ENCODE measurements around the gene LAMB2. TPM values are rescaled to one million over a fixed set of nuclear protein-coding genes. Genes with fewer than 3 reads are reported as not detected.

LAMB2 gene
- total and polyA plus RNA-seq, 10 of the 15 experiments (the other 5 are each of a cell fraction or from before 2014, with no cell fraction given), result 0.13 to 3.2 (median 0.64) TPM; not detected in 3

DNA sequence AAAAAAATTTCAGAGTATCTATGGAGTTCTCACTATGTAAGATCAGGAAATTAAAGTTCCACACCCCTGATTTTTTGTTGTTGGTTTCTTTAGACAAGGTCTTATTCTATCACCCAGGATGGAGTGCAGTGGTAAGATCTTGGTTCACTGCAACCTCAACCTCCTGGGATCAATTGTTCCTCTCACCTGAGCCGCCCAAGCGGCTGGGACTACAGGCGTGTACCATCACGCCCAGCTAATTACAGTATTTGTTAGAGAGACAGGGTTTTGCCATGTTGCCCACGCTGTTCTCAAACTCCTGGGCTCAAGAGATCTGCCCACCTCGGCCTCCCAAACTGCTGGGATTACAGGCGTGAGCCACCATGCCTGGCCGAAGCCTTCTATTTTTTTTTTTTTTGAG lies 51.4 kb downstream of the LAMB2 start (continued):
- TF ChIP-seq RFX5 (IDR thresholded peaks at IDR 0.05; ENCODE audit: low read depth, low read length), result no peak

DNA sequence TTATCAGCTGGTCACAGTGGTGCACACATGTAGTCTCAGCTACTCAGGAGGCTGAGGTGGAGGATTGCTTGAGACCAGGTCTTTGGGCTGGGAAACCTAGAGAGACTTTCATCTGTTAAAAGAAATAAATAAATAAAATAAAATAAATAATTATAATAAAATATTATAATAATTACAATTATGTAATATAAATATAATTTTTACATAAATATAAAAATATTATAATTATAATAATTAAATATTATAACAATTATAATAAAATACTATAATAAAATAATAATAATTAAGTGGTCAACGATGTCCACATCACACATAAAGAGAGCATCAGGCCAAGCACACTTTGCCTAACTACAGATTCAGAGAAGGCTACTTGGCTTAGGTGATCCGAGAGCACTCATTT lies 53.6 kb downstream of the LAMB2 start:
- CTCF ChIA-PET, result no interaction called here
- Histone ChIP-seq H3K79me2 (ENCODE audit: control insufficient read depth, insufficient read depth, low read length) (peaks cover 33% of the 10 kb centered on the region), H3K4me2 (ENCODE audit: control insufficient read depth, insufficient read depth) (no peak overlapping the region), H3K36me3 (ENCODE audit: control insufficient read depth in 2 of 2, insufficient read depth in 2 of 2, low read length in 1 of 2) (peaks cover 10 to 14% of the 10 kb centered on the region in 2 experiments; a peak in 3 of 4 replicates), H3K9me3 (replicated peaks; ENCODE audit: control insufficient read depth, insufficient read depth, low read length) (no peaks in the 10 kb centered on the region), H3K27ac (ENCODE audit: control insufficient read depth, insufficient read depth) (no peak overlapping the region), H3K9ac (ENCODE audit: control insufficient read depth, insufficient read depth, low read length) (no peak overlapping the region), H4K20me1 (ENCODE audit: control insufficient read depth, insufficient read depth) (no peaks in the 10 kb centered on the region), H3K4me1 (ENCODE audit: control insufficient read depth, insufficient read depth, low read length) (no peaks in the 10 kb centered on the region), H3K4me3 (no peak overlapping the region), H2AFZ (ENCODE audit: control insufficient read depth, low read depth, low read length) (no peak overlapping the region), H3K27me3 (replicated peaks in 1 of 2; ENCODE audit: control insufficient read depth in 2 of 2, insufficient read depth in 2 of 2, low read length in 1 of 2) (no peaks in the 10 kb centered on the region)
- RAD21 ChIA-PET (ENCODE audit: unreplicated experiment), result no interaction called here
- intact Hi-C loops (cut with micrococcal nuclease; ENCODE audit: unreplicated experiment), result no loop called here
- SMC1A ChIA-PET (ENCODE audit: uncharacterized antibody, unreplicated experiment), result no interaction called here
- ATAC-seq (no peak), FAIRE-seq (no peak), DNase-seq (ENCODE audit: low read depth, low spot score) (no peak)
- no TSS peak for BruUV-seq (replicated peaks)
- WGBS (ENCODE audit: insufficient coverage, insufficient replicate concordance, low lambda C conversion rate, missing lambda C conversion rate), result 100% methylated on average over 2 of the region's 2 CpGs
- POLR2A ChIA-PET, result interaction anchor here (0.6 to 0.7 kb wide), 2 partner anchors 42 to 1159 kb away, joined by 4 to 5 read pairs; no protein-coding TSS in a partner anchor
- in situ Hi-C loops (cut with MboI), result no loop called here
- TF ChIP-seq HDAC2 (IDR thresholded peaks at IDR 0.05) (no peak), SIX5 (IDR thresholded peaks at IDR 0.05; ENCODE audit: low read depth, low read length, severe bottlenecking) (no peak), MEF2A (IDR thresholded peaks at IDR 0.05; ENCODE audit: insufficient read depth, low read depth, low read length) (no peak), SMAD1 (IDR thresholded peaks at IDR 0.05; ENCODE audit: low read depth, partially characterized antibody) (no peak), KLF5 (IDR thresholded peaks at IDR 0.05; ENCODE audit: partially characterized antibody) (no peak), TCF3 (IDR thresholded peaks at IDR 0.05; ENCODE audit: borderline replicate concordance, insufficient read depth, low read depth, low read length) (no peak), POLR2AphosphoS2 (IDR thresholded peaks at IDR 0.05; ENCODE audit: low read depth, low read length) (no peak), NR2C1 (IDR thresholded peaks at IDR 0.05) (no peak), JUNB (IDR thresholded peaks at IDR 0.05) (no peak), SREBF2 (IDR thresholded peaks at IDR 0.05; ENCODE audit: low read length) (no peak), PML (IDR thresholded peaks at IDR 0.05; ENCODE audit: low read length) (no peak), SMC3 (IDR thresholded peaks at IDR 0.05; ENCODE audit: borderline replicate concordance, low read length) (no peak), CBX5 (IDR thresholded peaks at IDR 0.05; ENCODE audit: low read depth) (no peak), RCOR1 (conservative IDR thresholded peaks at IDR 0.05; ENCODE audit: low read depth, low read length) (no peak)
- TF ChIP-seq, protein P1, sequence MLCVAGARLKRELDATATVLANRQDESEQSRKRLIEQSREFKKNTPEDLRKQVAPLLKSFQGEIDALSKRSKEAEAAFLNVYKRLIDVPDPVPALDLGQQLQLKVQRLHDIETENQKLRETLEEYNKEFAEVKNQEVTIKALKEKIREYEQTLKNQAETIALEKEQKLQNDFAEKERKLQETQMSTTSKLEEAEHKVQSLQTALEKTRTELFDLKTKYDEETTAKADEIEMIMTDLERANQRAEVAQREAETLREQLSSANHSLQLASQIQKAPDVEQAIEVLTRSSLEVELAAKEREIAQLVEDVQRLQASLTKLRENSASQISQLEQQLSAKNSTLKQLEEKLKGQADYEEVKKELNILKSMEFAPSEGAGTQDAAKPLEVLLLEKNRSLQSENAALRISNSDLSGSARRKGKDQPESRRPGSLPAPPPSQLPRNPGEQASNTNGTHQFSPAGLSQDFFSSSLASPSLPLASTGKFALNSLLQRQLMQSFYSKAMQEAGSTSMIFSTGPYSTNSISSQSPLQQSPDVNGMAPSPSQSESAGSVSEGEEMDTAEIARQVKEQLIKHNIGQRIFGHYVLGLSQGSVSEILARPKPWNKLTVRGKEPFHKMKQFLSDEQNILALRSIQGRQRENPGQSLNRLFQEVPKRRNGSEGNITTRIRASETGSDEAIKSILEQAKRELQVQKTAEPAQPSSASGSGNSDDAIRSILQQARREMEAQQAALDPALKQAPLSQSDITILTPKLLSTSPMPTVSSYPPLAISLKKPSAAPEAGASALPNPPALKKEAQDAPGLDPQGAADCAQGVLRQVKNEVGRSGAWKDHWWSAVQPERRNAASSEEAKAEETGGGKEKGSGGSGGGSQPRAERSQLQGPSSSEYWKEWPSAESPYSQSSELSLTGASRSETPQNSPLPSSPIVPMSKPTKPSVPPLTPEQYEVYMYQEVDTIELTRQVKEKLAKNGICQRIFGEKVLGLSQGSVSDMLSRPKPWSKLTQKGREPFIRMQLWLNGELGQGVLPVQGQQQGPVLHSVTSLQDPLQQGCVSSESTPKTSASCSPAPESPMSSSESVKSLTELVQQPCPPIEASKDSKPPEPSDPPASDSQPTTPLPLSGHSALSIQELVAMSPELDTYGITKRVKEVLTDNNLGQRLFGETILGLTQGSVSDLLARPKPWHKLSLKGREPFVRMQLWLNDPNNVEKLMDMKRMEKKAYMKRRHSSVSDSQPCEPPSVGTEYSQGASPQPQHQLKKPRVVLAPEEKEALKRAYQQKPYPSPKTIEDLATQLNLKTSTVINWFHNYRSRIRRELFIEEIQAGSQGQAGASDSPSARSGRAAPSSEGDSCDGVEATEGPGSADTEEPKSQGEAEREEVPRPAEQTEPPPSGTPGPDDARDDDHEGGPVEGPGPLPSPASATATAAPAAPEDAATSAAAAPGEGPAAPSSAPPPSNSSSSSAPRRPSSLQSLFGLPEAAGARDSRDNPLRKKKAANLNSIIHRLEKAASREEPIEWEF (IDR thresholded peaks at IDR 0.05; ENCODE audit: insufficient replicate concordance, low read depth, low read length), result no peak
- TF ChIP-seq, protein P2, sequence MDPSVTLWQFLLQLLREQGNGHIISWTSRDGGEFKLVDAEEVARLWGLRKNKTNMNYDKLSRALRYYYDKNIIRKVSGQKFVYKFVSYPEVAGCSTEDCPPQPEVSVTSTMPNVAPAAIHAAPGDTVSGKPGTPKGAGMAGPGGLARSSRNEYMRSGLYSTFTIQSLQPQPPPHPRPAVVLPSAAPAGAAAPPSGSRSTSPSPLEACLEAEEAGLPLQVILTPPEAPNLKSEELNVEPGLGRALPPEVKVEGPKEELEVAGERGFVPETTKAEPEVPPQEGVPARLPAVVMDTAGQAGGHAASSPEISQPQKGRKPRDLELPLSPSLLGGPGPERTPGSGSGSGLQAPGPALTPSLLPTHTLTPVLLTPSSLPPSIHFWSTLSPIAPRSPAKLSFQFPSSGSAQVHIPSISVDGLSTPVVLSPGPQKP (IDR thresholded peaks at IDR 0.05; ENCODE audit: low read depth, low read length), result no peak
